GM19240 (cell line): ENCODE measurements around the gene SEZ6L2.
A peak's percentile ranks its signal among the peaks of the same experiment; 100 is the strongest.
"Not testable (repeated sequence)": the region's sequence is repeated elsewhere in the genome, so short reads cannot be mapped to it uniquely, and the experiment has no call there.

ENCODE experiments used
- DNase-seq: peaks from one replicate; pipeline ENCODE4 v3.0.0; 2011; ENCODE audit warnings: low spot score; ENCODE audit not compliant: insufficient read length

Gene SEZ6L2

GRCh38 chr16:29857133-29857760, 42.1 kb downstream of the SEZ6L2 start:
- no peak for DNase-seq

GRCh38 chr16:29854520-29855100, 44.7 kb downstream of the SEZ6L2 start:
- no peak for DNase-seq

- DNase-seq: no peak
Observed at GRCh38 chr16:29852654-29853053, 46.7 kb downstream of the SEZ6L2 start.

- no peak for DNase-seq
Observed at GRCh38 chr16:29850998-29851397, 48.4 kb downstream of the SEZ6L2 start.

- no peak for DNase-seq
Observed at GRCh38 chr16:29849505-29849904, 49.8 kb downstream of the SEZ6L2 start.

GRCh38 chr16:29848420-29849297, 50.7 kb downstream of the SEZ6L2 start:
- peak; percentile 79 for DNase-seq

GRCh38 chr16:29845656-29846055, 53.7 kb downstream of the SEZ6L2 start:
- no peak for DNase-seq

- DNase-seq: no peak
Observed at GRCh38 chr16:29844575-29845331, 54.6 kb downstream of the SEZ6L2 start.

- DNase-seq: no peak
Observed at GRCh38 chr16:29843931-29844330, 55.4 kb downstream of the SEZ6L2 start.

- DNase-seq: no peak
Observed at GRCh38 chr16:29842732-29843346, 56.5 kb downstream of the SEZ6L2 start.

- DNase-seq: no peak
Observed at GRCh38 chr16:29841631-29842030, 57.7 kb downstream of the SEZ6L2 start.

- DNase-seq: no peak
Observed at GRCh38 chr16:29840240-29840639, 59.1 kb downstream of the SEZ6L2 start.

GRCh38 chr16:29839822-29840221, 59.5 kb downstream of the SEZ6L2 start:
- no peak for DNase-seq

- no peak for DNase-seq
Observed at GRCh38 chr16:29837841-29838240, 61.5 kb downstream of the SEZ6L2 start.

- no peak for DNase-seq
Observed at GRCh38 chr16:29836623-29837022, 62.7 kb downstream of the SEZ6L2 start.

GRCh38 chr16:29835926-29836325, 63.4 kb downstream of the SEZ6L2 start:
- no peak for DNase-seq

- DNase-seq: no peak
Observed at GRCh38 chr16:29834079-29834478, 65.3 kb downstream of the SEZ6L2 start.

- DNase-seq: not testable (repeated sequence)
Observed at GRCh38 chr16:29833219-29833618, 66.1 kb downstream of the SEZ6L2 start.

GRCh38 chr16:29831490-29831889, 67.9 kb downstream of the SEZ6L2 start:
- no peak for DNase-seq

- DNase-seq: no peak
Observed at GRCh38 chr16:29830774-29831173, 68.6 kb downstream of the SEZ6L2 start.

GRCh38 chr16:29826342-29826695, 73.0 kb downstream of the SEZ6L2 start:
- DNase-seq: no peak
